Measurements from ENCODE around the gene RASGEF1B.

The RASGEF1B gene

DNA sequence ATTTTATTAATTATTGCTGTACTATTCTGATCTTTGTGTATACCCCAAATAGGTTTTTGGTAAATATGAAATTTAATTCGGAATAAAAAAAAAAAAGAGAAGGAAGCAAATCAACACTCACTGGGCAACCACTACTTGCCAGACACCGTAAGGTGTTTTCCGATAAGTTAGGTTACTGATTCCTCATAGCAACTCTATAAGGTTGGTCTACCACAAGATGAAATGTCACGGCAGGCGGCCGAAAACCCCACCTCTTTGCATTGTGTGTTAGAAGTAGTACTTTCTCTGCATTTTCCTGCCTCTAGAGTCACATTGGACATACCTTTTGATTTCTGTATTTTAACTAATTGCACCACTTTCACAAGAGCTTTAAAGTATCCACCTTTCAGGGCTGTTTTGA lies 44.5 kb upstream of the RASGEF1B start:
- Histone ChIP-seq H3K79me2 (ENCODE audit: low read length) (no peaks in the 10 kb centered on the region), H3K9ac (ENCODE audit: low read length) (no peak overlapping the region), H4K20me1 (ENCODE audit: insufficient read depth, low read length) (no peaks in the 10 kb centered on the region), H3K9me3 (ENCODE audit: insufficient read depth, low read length) (no peaks in the 10 kb centered on the region), H3K4me1 (ENCODE audit: low read length) (peaks cover 36% of the 10 kb centered on the region), H2AFZ (ENCODE audit: low read depth, low read length) (no peak overlapping the region), H3K27ac (ENCODE audit: low read length) (no peak overlapping the region), H3K36me3 (replicated peaks; ENCODE audit: low read depth, low read length) (no peaks in the 10 kb centered on the region), H3K4me3 (ENCODE audit: low read length) (no peak overlapping the region), H3K27me3 (ENCODE audit: low read depth, low read length) (no peaks in the 10 kb centered on the region), H3K4me2 (ENCODE audit: low read length) (no peak overlapping the region)
- no peak for TF ChIP-seq EZH2phosphoT487 (IDR thresholded peaks at IDR 0.05; ENCODE audit: low read depth)
- TF ChIP-seq, protein P1, sequence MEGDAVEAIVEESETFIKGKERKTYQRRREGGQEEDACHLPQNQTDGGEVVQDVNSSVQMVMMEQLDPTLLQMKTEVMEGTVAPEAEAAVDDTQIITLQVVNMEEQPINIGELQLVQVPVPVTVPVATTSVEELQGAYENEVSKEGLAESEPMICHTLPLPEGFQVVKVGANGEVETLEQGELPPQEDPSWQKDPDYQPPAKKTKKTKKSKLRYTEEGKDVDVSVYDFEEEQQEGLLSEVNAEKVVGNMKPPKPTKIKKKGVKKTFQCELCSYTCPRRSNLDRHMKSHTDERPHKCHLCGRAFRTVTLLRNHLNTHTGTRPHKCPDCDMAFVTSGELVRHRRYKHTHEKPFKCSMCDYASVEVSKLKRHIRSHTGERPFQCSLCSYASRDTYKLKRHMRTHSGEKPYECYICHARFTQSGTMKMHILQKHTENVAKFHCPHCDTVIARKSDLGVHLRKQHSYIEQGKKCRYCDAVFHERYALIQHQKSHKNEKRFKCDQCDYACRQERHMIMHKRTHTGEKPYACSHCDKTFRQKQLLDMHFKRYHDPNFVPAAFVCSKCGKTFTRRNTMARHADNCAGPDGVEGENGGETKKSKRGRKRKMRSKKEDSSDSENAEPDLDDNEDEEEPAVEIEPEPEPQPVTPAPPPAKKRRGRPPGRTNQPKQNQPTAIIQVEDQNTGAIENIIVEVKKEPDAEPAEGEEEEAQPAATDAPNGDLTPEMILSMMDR (IDR thresholded peaks at IDR 0.05; ENCODE audit: low read depth, low read length): no peak

GRCh38 chr4:81512757-81513501 lies 41.2 kb upstream of the RASGEF1B start:
- Histone ChIP-seq H3K4me2 (ENCODE audit: low read length) (peak overlapping the region; percentile 60), H3K4me1 (ENCODE audit: low read length) (peaks cover 49% of the 10 kb centered on the region), H3K36me3 (replicated peaks; ENCODE audit: low read depth, low read length) (no peaks in the 10 kb centered on the region), H3K79me2 (ENCODE audit: low read length) (no peaks in the 10 kb centered on the region), H2AFZ (ENCODE audit: low read depth, low read length) (peak overlapping the region; percentile 36; the same call in 1 of the 2 replicates), H3K27me3 (ENCODE audit: low read depth, low read length) (no peaks in the 10 kb centered on the region), H3K9ac (ENCODE audit: low read length) (peak overlapping the region; percentile 25; the same call in 1 of the 2 replicates), H4K20me1 (ENCODE audit: insufficient read depth, low read length) (no peaks in the 10 kb centered on the region), H3K27ac (ENCODE audit: low read length) (no peak overlapping the region), H3K4me3 (ENCODE audit: low read length) (peak overlapping the region; percentile 35; the same call in 1 of the 2 replicates), H3K9me3 (ENCODE audit: insufficient read depth, low read length) (no peaks in the 10 kb centered on the region)
- TF ChIP-seq, protein P1 (IDR thresholded peaks at IDR 0.05; ENCODE audit: low read depth, low read length): no peak
- TF ChIP-seq EZH2phosphoT487 (IDR thresholded peaks at IDR 0.05; ENCODE audit: low read depth): no peak

DNA sequence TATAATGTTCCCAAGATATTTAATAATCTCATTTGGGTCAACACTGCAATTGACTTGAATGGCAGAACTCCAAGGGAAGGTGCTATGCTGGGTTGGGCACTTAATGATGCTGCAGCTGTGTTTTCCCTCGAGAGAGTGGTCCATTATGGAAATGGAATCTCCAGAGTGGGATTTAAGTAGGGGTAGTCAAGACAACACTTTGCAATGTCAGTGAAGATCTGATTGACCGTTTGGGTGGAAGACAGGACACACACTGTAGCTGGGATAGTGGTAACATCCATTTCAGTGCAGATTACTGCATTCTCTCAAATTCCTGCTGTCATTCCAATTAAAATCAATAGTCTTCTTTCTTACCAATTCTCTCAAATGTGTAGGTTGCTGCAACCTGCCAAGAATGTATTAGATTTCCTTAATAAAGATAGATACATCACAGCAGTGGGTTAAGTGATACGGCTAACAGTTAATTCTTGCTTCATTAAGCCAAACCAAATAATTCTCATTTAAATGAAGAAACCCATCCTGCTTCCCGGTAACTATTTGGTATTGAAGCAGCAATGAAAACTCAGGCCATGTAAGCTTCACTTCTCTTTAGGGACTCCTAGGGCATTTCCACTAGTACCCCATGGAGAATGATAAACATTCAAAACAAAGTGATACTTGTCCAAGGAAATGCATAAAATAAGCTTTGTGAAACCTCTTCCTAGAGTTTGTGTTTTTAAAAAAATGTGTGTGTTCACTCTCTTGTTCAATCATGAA lies 40.5 kb upstream of the RASGEF1B start:
- Histone ChIP-seq H3K9ac (ENCODE audit: low read length) (peak overlapping the region; percentile 24; the same call in 1 of the 2 replicates), H3K9me3 (ENCODE audit: insufficient read depth, low read length) (no peaks in the 10 kb centered on the region), H3K4me1 (ENCODE audit: low read length) (peaks cover 56% of the 10 kb centered on the region), H3K4me3 (ENCODE audit: low read length) (no peak overlapping the region), H3K4me2 (ENCODE audit: low read length) (peak overlapping the region; percentile 60), H2AFZ (ENCODE audit: low read depth, low read length) (peak overlapping the region; percentile 36; the same call in 1 of the 2 replicates), H4K20me1 (ENCODE audit: insufficient read depth, low read length) (no peaks in the 10 kb centered on the region), H3K27me3 (ENCODE audit: low read depth, low read length) (no peaks in the 10 kb centered on the region), H3K27ac (ENCODE audit: low read length) (no peak overlapping the region), H3K36me3 (replicated peaks; ENCODE audit: low read depth, low read length) (no peaks in the 10 kb centered on the region), H3K79me2 (ENCODE audit: low read length) (no peaks in the 10 kb centered on the region)
- TF ChIP-seq EZH2phosphoT487 (IDR thresholded peaks at IDR 0.05; ENCODE audit: low read depth): no peak
- TF ChIP-seq, protein P1 (IDR thresholded peaks at IDR 0.05; ENCODE audit: low read depth, low read length): no peak

DNA sequence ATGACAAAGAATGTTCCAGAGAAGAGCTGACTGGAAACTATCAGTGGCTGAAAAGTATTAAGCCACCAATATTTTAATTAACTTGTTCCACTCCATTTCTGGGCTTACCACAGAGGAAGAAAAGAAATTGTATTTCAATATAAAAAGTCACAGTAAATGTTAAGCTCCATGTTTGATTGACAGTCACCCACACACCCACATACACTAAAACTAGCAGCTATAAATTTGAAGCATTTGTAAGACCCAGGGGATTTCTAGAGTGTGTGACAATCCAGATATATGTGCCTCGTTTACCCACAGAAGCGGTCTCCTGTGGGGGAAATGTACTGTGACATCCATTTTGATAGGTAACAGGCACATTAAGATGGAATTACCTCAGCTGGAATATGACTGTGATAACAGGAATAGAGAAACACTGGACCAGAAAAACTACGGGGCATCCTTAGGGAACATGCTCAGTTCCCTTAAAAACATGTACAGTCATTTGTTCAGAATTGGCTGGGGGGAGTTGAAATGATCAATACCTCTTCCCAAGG lies 39.0 kb upstream of the RASGEF1B start:
- no peak overlapping the region for H2AFZ ChIP-seq (ENCODE audit: low read depth, low read length)
- H3K9ac ChIP-seq (ENCODE audit: low read length): no peak overlapping the region
- H3K4me1 ChIP-seq (ENCODE audit: low read length): peaks cover 71% of the 10 kb centered on the region
- no peaks in the 10 kb centered on the region for H4K20me1 ChIP-seq (ENCODE audit: insufficient read depth, low read length)
- no peak for TF ChIP-seq EZH2phosphoT487 (IDR thresholded peaks at IDR 0.05; ENCODE audit: low read depth)
- TF ChIP-seq, protein P1 (IDR thresholded peaks at IDR 0.05; ENCODE audit: low read depth, low read length): no peak
- H3K4me2 ChIP-seq (ENCODE audit: low read length): no peak overlapping the region
- no peaks in the 10 kb centered on the region for H3K36me3 ChIP-seq (replicated peaks; ENCODE audit: low read depth, low read length)
- H3K79me2 ChIP-seq (ENCODE audit: low read length): no peaks in the 10 kb centered on the region
- H3K27ac ChIP-seq (ENCODE audit: low read length): no peak overlapping the region
- no peaks in the 10 kb centered on the region for H3K9me3 ChIP-seq (ENCODE audit: insufficient read depth, low read length)
- H3K27me3 ChIP-seq (ENCODE audit: low read depth, low read length): no peaks in the 10 kb centered on the region
- H3K4me3 ChIP-seq (ENCODE audit: low read length): no peak overlapping the region
